GM23338 (cell line): ENCODE results near the gene GLB1L. TPM values are rescaled to one million over a fixed set of nuclear protein-coding genes. Genes with fewer than 3 reads are reported as not detected.

Experiments
- CTCF ChIP-seq, 2 experiments: fragments of 200-600 bp in 1 of 2; sonication (generic) in 1 of 2; conservative IDR thresholded peaks; 2 replicates each; pipeline versions ENCODE4 v1.5.1 to v1.6.1; 2016 to 2017; ENCODE audit warnings: antibody characterized with exemption in 2 of 2, low read depth in 2 of 2, mild to moderate bottlenecking in 2 of 2, moderate library complexity in 1 of 2
- EZH2 ChIP-seq: fragments of 200-600 bp; sonication (generic); IDR thresholded peaks from one replicate; pipeline ENCODE4 v1.8.0; 2017; ENCODE audit warnings: antibody characterized with exemption, mild to moderate bottlenecking, low read depth; ENCODE audit not compliant: unreplicated experiment
- EZH2phosphoT487 ChIP-seq: fragments of 200-600 bp; sonication (generic); IDR thresholded peaks from one replicate; pipeline ENCODE4 v1.8.1; 2018; ENCODE audit warnings: antibody characterized with exemption; ENCODE audit not compliant: unreplicated experiment
- NANOG ChIP-seq: IDR thresholded peaks from 2 replicates; pipeline ENCODE4 v1.6.1; 2016; ENCODE audit warnings: antibody characterized with exemption, borderline replicate concordance
- ZNF114 ChIP-seq: fragments of 250-450 bp; sonication (Bioruptor Pico); IDR thresholded peaks from 2 replicates; pipeline ENCODE4 v1.5.0; 2020; ENCODE audit warnings: mild to moderate bottlenecking, moderate library complexity
- polyA plus RNA-seq: library from polyadenylated mRNA; unstranded; fragments of >200 nt; fragmentation: Nextera tagmentation; extraction: Ambion mirVana; gene quantifications from 2 replicates; pipeline ENCODE4 v1.2.1, GENCODE V29; 2016
- total RNA-seq: library from RNA; depleted of rRNA; stranded (reverse); fragments of >200 nt; shearing (Covaris generic); gene quantifications from 2 replicates; pipeline ENCODE4 v1.2.3, GENCODE V29; 2014
- TF ChIP-seq, protein P1 (sequence below): fragments of 250-450 bp; sonication (Bioruptor Pico); IDR thresholded peaks from 2 replicates; pipeline ENCODE4 v1.5.0; 2020; ENCODE audit warnings: mild to moderate bottlenecking, moderate library complexity
- TF ChIP-seq, protein P2 (sequence below): IDR thresholded peaks from one replicate; pipeline ENCODE4 v1.6.1; 2018; ENCODE audit warnings: antibody characterized with exemption; ENCODE audit not compliant: unreplicated experiment

Gene GLB1L
- total and polyA plus RNA-seq, 2 experiments from 2014 or later, result 1.7 to 5.4 TPM

- TF ChIP-seq, protein P1, sequence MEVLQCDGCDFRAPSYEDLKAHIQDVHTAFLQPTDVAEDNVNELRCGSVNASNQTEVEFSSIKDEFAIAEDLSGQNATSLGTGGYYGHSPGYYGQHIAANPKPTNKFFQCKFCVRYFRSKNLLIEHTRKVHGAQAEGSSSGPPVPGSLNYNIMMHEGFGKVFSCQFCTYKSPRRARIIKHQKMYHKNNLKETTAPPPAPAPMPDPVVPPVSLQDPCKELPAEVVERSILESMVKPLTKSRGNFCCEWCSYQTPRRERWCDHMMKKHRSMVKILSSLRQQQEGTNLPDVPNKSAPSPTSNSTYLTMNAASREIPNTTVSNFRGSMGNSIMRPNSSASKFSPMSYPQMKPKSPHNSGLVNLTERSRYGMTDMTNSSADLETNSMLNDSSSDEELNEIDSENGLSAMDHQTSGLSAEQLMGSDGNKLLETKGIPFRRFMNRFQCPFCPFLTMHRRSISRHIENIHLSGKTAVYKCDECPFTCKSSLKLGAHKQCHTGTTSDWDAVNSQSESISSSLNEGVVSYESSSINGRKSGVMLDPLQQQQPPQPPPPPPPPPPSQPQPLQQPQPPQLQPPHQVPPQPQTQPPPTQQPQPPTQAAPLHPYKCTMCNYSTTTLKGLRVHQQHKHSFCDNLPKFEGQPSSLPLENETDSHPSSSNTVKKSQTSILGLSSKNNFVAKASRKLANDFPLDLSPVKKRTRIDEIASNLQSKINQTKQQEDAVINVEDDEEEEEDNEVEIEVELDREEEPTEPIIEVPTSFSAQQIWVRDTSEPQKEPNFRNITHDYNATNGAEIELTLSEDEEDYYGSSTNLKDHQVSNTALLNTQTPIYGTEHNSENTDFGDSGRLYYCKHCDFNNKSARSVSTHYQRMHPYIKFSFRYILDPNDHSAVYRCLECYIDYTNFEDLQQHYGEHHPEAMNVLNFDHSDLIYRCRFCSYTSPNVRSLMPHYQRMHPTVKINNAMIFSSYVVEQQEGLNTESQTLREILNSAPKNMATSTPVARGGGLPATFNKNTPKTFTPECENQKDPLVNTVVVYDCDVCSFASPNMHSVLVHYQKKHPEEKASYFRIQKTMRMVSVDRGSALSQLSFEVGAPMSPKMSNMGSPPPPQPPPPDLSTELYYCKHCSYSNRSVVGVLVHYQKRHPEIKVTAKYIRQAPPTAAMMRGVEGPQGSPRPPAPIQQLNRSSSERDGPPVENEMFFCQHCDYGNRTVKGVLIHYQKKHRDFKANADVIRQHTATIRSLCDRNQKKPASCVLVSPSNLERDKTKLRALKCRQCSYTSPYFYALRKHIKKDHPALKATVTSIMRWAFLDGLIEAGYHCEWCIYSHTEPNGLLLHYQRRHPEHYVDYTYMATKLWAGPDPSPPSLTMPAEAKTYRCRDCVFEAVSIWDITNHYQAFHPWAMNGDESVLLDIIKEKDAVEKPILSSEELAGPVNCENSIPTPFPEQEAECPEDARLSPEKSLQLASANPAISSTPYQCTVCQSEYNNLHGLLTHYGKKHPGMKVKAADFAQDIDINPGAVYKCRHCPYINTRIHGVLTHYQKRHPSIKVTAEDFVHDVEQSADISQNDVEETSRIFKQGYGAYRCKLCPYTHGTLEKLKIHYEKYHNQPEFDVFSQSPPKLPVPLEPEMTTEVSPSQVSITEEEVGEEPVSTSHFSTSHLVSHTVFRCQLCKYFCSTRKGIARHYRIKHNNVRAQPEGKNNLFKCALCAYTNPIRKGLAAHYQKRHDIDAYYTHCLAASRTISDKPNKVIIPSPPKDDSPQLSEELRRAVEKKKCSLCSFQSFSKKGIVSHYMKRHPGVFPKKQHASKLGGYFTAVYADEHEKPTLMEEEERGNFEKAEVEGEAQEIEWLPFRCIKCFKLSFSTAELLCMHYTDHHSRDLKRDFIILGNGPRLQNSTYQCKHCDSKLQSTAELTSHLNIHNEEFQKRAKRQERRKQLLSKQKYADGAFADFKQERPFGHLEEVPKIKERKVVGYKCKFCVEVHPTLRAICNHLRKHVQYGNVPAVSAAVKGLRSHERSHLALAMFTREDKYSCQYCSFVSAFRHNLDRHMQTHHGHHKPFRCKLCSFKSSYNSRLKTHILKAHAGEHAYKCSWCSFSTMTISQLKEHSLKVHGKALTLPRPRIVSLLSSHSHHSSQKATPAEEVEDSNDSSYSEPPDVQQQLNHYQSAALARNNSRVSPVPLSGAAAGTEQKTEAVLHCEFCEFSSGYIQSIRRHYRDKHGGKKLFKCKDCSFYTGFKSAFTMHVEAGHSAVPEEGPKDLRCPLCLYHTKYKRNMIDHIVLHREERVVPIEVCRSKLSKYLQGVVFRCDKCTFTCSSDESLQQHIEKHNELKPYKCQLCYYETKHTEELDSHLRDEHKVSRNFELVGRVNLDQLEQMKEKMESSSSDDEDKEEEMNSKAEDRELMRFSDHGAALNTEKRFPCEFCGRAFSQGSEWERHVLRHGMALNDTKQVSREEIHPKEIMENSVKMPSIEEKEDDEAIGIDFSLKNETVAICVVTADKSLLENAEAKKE (CRISPR knock-in tag), result no peak
- TF ChIP-seq EZH2 (no peak), NANOG (no peak), CTCF (conservative IDR thresholded peaks at IDR 0.05; ENCODE audit: low read depth in 2 of 2) (no peak), EZH2phosphoT487 (no peak), ZNF114 (CRISPR knock-in tag) (no peak)
- TF ChIP-seq, protein P2, sequence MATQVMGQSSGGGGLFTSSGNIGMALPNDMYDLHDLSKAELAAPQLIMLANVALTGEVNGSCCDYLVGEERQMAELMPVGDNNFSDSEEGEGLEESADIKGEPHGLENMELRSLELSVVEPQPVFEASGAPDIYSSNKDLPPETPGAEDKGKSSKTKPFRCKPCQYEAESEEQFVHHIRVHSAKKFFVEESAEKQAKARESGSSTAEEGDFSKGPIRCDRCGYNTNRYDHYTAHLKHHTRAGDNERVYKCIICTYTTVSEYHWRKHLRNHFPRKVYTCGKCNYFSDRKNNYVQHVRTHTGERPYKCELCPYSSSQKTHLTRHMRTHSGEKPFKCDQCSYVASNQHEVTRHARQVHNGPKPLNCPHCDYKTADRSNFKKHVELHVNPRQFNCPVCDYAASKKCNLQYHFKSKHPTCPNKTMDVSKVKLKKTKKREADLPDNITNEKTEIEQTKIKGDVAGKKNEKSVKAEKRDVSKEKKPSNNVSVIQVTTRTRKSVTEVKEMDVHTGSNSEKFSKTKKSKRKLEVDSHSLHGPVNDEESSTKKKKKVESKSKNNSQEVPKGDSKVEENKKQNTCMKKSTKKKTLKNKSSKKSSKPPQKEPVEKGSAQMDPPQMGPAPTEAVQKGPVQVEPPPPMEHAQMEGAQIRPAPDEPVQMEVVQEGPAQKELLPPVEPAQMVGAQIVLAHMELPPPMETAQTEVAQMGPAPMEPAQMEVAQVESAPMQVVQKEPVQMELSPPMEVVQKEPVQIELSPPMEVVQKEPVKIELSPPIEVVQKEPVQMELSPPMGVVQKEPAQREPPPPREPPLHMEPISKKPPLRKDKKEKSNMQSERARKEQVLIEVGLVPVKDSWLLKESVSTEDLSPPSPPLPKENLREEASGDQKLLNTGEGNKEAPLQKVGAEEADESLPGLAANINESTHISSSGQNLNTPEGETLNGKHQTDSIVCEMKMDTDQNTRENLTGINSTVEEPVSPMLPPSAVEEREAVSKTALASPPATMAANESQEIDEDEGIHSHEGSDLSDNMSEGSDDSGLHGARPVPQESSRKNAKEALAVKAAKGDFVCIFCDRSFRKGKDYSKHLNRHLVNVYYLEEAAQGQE, result no peak
These were observed 1.9 kb downstream of the GLB1L start (continued) for GRCh38 chr2:219243291-219243761.
